Right cardiac atrium (tissue), 5 donors: ENCODE results near the gene VSIG8. TPM values are rescaled to one million over a fixed set of nuclear protein-coding genes. Genes with fewer than 3 reads are reported as not detected.

Experiments
- ATAC-seq, 2 donors: fragments of 200-7000 bp; cut with Tn5 transposase; one replicate each; pipeline versions ENCODE4 v1.8.0 to v1.9.1; 2020; ENCODE audit warnings: moderate library complexity in 2 of 2, mild to moderate bottlenecking in 1 of 2
- DNase-seq, 3 donors: peaks; one replicate each; pipeline ENCODE4 v3.0.0-alpha.2; 2020
- H3K27ac ChIP-seq: one replicate; pipeline ENCODE4 v1.5.1; 2013; ENCODE audit warnings: mild to moderate bottlenecking, low read length, control low read depth, moderate library complexity
- H3K27me3 ChIP-seq: one replicate; pipeline ENCODE4 v1.6.1; 2013; ENCODE audit not compliant: control insufficient read depth, insufficient read depth
- H3K4me1 ChIP-seq: one replicate; pipeline ENCODE4 v1.6.1; 2013; ENCODE audit warnings: low read length; ENCODE audit not compliant: control insufficient read depth, insufficient read depth
- H3K4me3 ChIP-seq: one replicate; pipeline ENCODE4 v1.5.1; 2013; ENCODE audit warnings: low read length, control low read depth
- H3K9me3 ChIP-seq: one replicate; pipeline ENCODE4 v1.6.1; 2013; ENCODE audit warnings: low read length; ENCODE audit not compliant: control insufficient read depth
- WGBS: extraction: QIAGEN DNeasy Blood & Tissue Kit; methylation state at CpG from one replicate; pipeline ENCODE4 v1.1.7; 2013; 5-methylcytosine and 5-hydroxymethylcytosine counted together
- intact Hi-C, 4 donors: fragments of 100-400 bp; cut with DNase I; formaldehyde crosslinking; loops; one replicate each; pipeline versions ENCODE4 v1.11.0 to v1.14.0; 2022 to 2023
- microRNA-seq, 2 donors: library from miRNA; unstranded; fragments of <30 nt; microRNA quantifications; one replicate each; pipeline ENCODE4 v1.2.0, GENCODE V29; 2020 to 2021
- polyA plus RNA-seq: library from polyadenylated mRNA; stranded (reverse); fragments of 200-250 nt; gene quantifications from one replicate; pipeline ENCODE4 v1.2.3, GENCODE V29; 2013
- total RNA-seq, 4 donors: library from RNA; stranded (reverse); fragmentation: NEBNext Ultra II Directional; extraction: Animal tissue kit (Norgen Biotek cat#: 25700); gene quantifications; one replicate each; pipeline ENCODE4 v1.2.1, GENCODE V29; 2021
- donor health status: healthy with polysubstance abuse.
- donor health status: DM: no; HTN: yes; CAD: no.
- donor health status: DM: no; HTN: no; CAD: no.
- donor health status: DM: no; HTN: yes; CAD: no; lungs with severe emphysema.
- donor health status: DM: yes; HTN: yes; CAD: no.

VSIG8 gene
- total and polyA plus RNA-seq, 5 donors, result 0.07 to 0.23 (median 0.19) TPM; not detected in 2

DNA sequence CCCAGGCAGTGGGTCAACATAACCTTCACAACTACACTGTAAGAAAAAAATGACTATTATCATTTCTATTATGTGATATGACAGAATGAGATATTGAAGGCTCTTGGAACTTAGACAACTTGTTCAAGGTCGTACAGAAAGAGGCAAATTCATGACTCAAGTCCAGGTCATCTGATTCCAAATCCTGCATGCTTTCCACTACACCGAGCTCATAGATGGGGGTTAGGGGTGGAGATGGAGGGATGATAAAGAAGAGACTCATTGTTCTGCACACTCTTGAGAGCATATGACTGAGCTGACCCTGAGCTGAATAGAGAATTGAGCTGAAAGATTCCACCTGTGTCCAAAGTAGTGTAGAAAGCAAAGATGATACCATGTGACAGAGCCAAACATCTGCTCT, 57.5 kb downstream of the VSIG8 start:
- Histone ChIP-seq H3K27ac (no peak overlapping the region), H3K4me3 (no peak overlapping the region), H3K27me3 (no peaks in the 10 kb centered on the region), H3K9me3 (no peaks in the 10 kb centered on the region), H3K4me1 (peaks cover 5% of the 10 kb centered on the region)
- 44% methylated on average over 2 of the region's 2 CpGs for WGBS
- intact Hi-C loops, result loop anchor here in 1 of 4 donors (10.0 kb wide), 1 partner anchor 200 kb away; no protein-coding TSS in a partner anchor
- DNase-seq, result no peak
- ATAC-seq, result no peak

Small RNA genes within 50 kb of the gene (microRNA-seq; reads per million reads assigned to microRNA genes)
- gene MIR4259, result 0 reads per million in 2 donors

Other genes with a start within 250 kb of the VSIG8 start
- under 1 TPM in 1 of 4 donors, not detected in 3; 0.67 TPM for gene CRP, start 148.1 kb downstream of the VSIG8 start, total RNA-seq
- gene CRP, start 148.1 kb downstream of the VSIG8 start, polyA plus RNA-seq, result 0.18 TPM
- gene DUSP23, start 81.7 kb downstream of the VSIG8 start, total RNA-seq, result 10 to 100 TPM; 20.7 to 27.8 (median 23.3) TPM
- gene DUSP23, start 81.7 kb downstream of the VSIG8 start, polyA plus RNA-seq, result 43.7 TPM
- gene FCRL6, start 60.3 kb downstream of the VSIG8 start, total RNA-seq, result under 1 TPM in 2 of 4 donors, not detected in 2; 0.50 to 0.54 TPM
- 0.11 TPM for gene FCRL6, start 60.3 kb downstream of the VSIG8 start, polyA plus RNA-seq
- 1 to 10 TPM; 1.7 to 4.5 (median 2.3) TPM for gene SLAMF8, start 35.8 kb downstream of the VSIG8 start, total RNA-seq
- gene SLAMF8, start 35.8 kb downstream of the VSIG8 start, polyA plus RNA-seq, result 0.52 TPM
- gene CFAP45, start 37.5 kb upstream of the VSIG8 start, total RNA-seq, result 1 to 10 TPM; 3.4 to 5.6 (median 3.9) TPM
- gene CFAP45, start 37.5 kb upstream of the VSIG8 start, polyA plus RNA-seq, result 9.4 TPM
- 100 to 1,000 TPM; 117 to 253 (median 162) TPM for gene TAGLN2, start 62.9 kb upstream of the VSIG8 start, total RNA-seq
- 186 TPM for gene TAGLN2, start 62.9 kb upstream of the VSIG8 start, polyA plus RNA-seq
- gene IGSF9, start 83.0 kb upstream of the VSIG8 start, total RNA-seq, result 1 to 10 TPM in 3 of 4 donors, under 1 TPM in 1; 0.17 to 2.7 (median 2.3) TPM
- 1.3 TPM for gene IGSF9, start 83.0 kb upstream of the VSIG8 start, polyA plus RNA-seq
- not detected for gene SLAMF9, start 91.6 kb upstream of the VSIG8 start, total RNA-seq
- gene SLAMF9, start 91.6 kb upstream of the VSIG8 start, polyA plus RNA-seq, result not detected
- gene PIGM, start 169.3 kb upstream of the VSIG8 start, total RNA-seq, result 1 to 10 TPM; 4.0 to 4.6 (median 4.3) TPM
- gene PIGM, start 169.3 kb upstream of the VSIG8 start, polyA plus RNA-seq, result 2.7 TPM
- gene KCNJ10, start 207.5 kb upstream of the VSIG8 start, total RNA-seq, result under 1 TPM; 0.11 to 0.31 (median 0.20) TPM
- gene KCNJ10, start 207.5 kb upstream of the VSIG8 start, polyA plus RNA-seq, result 0.14 TPM
- not detected for gene KCNJ9, start 218.9 kb upstream of the VSIG8 start, total RNA-seq
- gene KCNJ9, start 218.9 kb upstream of the VSIG8 start, polyA plus RNA-seq, result not detected
- gene IGSF8, start 236.0 kb upstream of the VSIG8 start, total RNA-seq, result 10 to 100 TPM; 18.3 to 24.2 (median 19.8) TPM
- 18.2 TPM for gene IGSF8, start 236.0 kb upstream of the VSIG8 start, polyA plus RNA-seq